ENCODE data around the gene SAPCD2.

GRCh38 chr9:137077758-137078693, 7.7 kb upstream of the SAPCD2 start:
- TF ChIP-seq EZH2 (IDR thresholded peaks at IDR 0.05; ENCODE audit: borderline replicate concordance, low read depth, low read length, poor library complexity, severe bottlenecking) = no peak
- TF ChIP-seq CTCF (conservative IDR thresholded peaks at IDR 0.05; ENCODE audit: low read depth, low read length) = no peak
